ENCODE data around the gene P4HB.
A peak's percentile ranks its signal among the peaks of the same experiment; 100 is the strongest.

P4HB gene

GRCh38 chr17:81831957-81832607, 28.3 kb downstream of the P4HB start:
- peak overlapping the region; percentile 72 for H3K4me3 ChIP-seq (replicated peaks; ENCODE audit: low read depth, low read length)
- no peak for DNase-seq (ENCODE audit: low read depth)
- TF ChIP-seq CTCF (IDR thresholded peaks at IDR 0.05; ENCODE audit: low read length, missing control alignments), result no peak

DNA sequence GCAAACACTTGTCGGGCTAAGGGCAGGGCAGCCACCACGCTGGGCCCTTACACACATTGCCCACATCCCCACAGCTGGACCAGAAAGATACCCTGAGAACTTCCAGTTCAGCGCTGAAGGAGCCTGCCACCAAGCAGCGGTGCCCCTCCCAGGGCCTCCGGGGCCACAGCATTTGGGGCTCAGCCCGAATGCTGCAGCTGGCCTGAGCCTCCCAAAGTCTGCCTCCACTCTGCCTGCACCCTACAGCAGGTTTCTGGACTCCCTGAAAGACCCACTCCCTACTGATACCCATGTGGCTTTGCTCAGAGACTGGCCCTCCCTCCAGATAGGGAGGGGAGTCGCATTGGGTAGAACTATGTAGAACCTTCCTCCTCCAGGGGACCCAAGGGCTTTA, 28.8 kb downstream of the P4HB start:
- DNase-seq (ENCODE audit: low read depth), result no peak
- H3K4me3 ChIP-seq (replicated peaks; ENCODE audit: low read depth, low read length), result peak overlapping the region; percentile 72
- no peak for TF ChIP-seq CTCF (IDR thresholded peaks at IDR 0.05; ENCODE audit: low read length, missing control alignments)

- no peak for TF ChIP-seq CTCF (IDR thresholded peaks at IDR 0.05; ENCODE audit: low read length, missing control alignments)
- DNase-seq (ENCODE audit: low read depth), result no peak
- no peak overlapping the region for H3K4me3 ChIP-seq (replicated peaks; ENCODE audit: low read depth, low read length)
Observed at GRCh38 chr17:81829858-81830257, 30.5 kb downstream of the P4HB start.

- no peak for TF ChIP-seq CTCF (IDR thresholded peaks at IDR 0.05; ENCODE audit: low read length, missing control alignments)
- no peak overlapping the region for H3K4me3 ChIP-seq (replicated peaks; ENCODE audit: low read depth, low read length)
- DNase-seq (ENCODE audit: low read depth), result no peak
Observed at GRCh38 chr17:81828656-81829055, 31.7 kb downstream of the P4HB start.

- no peak for TF ChIP-seq CTCF (IDR thresholded peaks at IDR 0.05; ENCODE audit: low read length, missing control alignments)
- DNase-seq (ENCODE audit: low read depth), result no peak
- H3K4me3 ChIP-seq (replicated peaks; ENCODE audit: low read depth, low read length), result no peak overlapping the region
Observed at GRCh38 chr17:81825841-81826466, 34.4 kb downstream of the P4HB start.

- no peak for TF ChIP-seq CTCF (IDR thresholded peaks at IDR 0.05; ENCODE audit: low read length, missing control alignments)
- DNase-seq (ENCODE audit: low read depth), result no peak
- no peak overlapping the region for H3K4me3 ChIP-seq (replicated peaks; ENCODE audit: low read depth, low read length)
Observed at GRCh38 chr17:81824595-81824994, 35.7 kb downstream of the P4HB start.
